ENCODE data around the gene KCNH1.
"Not testable (repeated sequence)": the region's sequence is repeated elsewhere in the genome, so short reads cannot be mapped to it uniquely, and the experiment has no call there.

The KCNH1 gene

GRCh38 chr1:210674151-210674550, 459.8 kb downstream of the KCNH1 start:
- DNase-seq = no peak

- no peak for DNase-seq
Measured at GRCh38 chr1:210669951-210670350, 464.0 kb downstream of the KCNH1 start.

GRCh38 chr1:210663730-210664573, 470.0 kb downstream of the KCNH1 start:
- no peak for DNase-seq

- no peak for DNase-seq
Measured at GRCh38 chr1:210662291-210663050, 471.5 kb downstream of the KCNH1 start.

- not testable (repeated sequence) for DNase-seq
Measured at GRCh38 chr1:210661520-210661919, 472.4 kb downstream of the KCNH1 start.

GRCh38 chr1:210657806-210658205, 476.1 kb downstream of the KCNH1 start:
- no peak for DNase-seq

GRCh38 chr1:210655511-210655910, 478.4 kb downstream of the KCNH1 start:
- DNase-seq = no peak

- no peak for DNase-seq
Measured at GRCh38 chr1:210654176-210654981, 479.6 kb downstream of the KCNH1 start.

- no peak for DNase-seq
Measured at GRCh38 chr1:210653771-210654170, 480.2 kb downstream of the KCNH1 start.

- DNase-seq = no peak
Measured at GRCh38 chr1:210652329-210652954, 481.5 kb downstream of the KCNH1 start.

GRCh38 chr1:210650403-210650802, 483.5 kb downstream of the KCNH1 start:
- DNase-seq = no peak

- DNase-seq = no peak
Measured at GRCh38 chr1:210648588-210649269, 485.2 kb downstream of the KCNH1 start.

- no peak for DNase-seq
Measured at GRCh38 chr1:210647406-210648333, 486.3 kb downstream of the KCNH1 start.

GRCh38 chr1:210646258-210646616, 487.7 kb downstream of the KCNH1 start:
- DNase-seq = no peak

- DNase-seq = no peak
Measured at GRCh38 chr1:210645582-210646257, 488.2 kb downstream of the KCNH1 start.

GRCh38 chr1:210641582-210641981, 492.4 kb downstream of the KCNH1 start:
- no peak for DNase-seq

GRCh38 chr1:210635108-210635507, 498.8 kb downstream of the KCNH1 start:
- DNase-seq = no peak

GRCh38 chr1:210633636-210634035, 500.3 kb downstream of the KCNH1 start:
- DNase-seq = no peak

GRCh38 chr1:210633140-210633539, 500.8 kb downstream of the KCNH1 start:
- DNase-seq = no peak

- no peak for DNase-seq
Measured at GRCh38 chr1:210631399-210631798, 502.5 kb downstream of the KCNH1 start.

GRCh38 chr1:210629276-210629675, 504.7 kb downstream of the KCNH1 start:
- DNase-seq = no peak

Data from activated CD4-positive, alpha-beta T cell treated with anti-CD3 and anti-CD28 coated beads, Interleukin-2, amount 50 U/mL, for 1 hour (primary cell).